Keratinocyte (primary cell): ENCODE data around the gene EIF4G2. TPM values are rescaled to one million over a fixed set of nuclear protein-coding genes. Genes with fewer than 3 reads are reported as not detected.

Experiments
- DNase-seq: peaks from one replicate; pipeline ENCODE4 v3.0.0-alpha.2; 2011; ENCODE audit warnings: low read depth, missing footprints, low spot score
- FAIRE-seq: peaks from 2 replicates; lab custom pipeline; 2011; peaks lifted over from hg19 to GRCh38; lab: Jason Lieb, UNC
- H2AFZ ChIP-seq: 2 replicates; pipeline ENCODE4 v1.6.0; 2012; ENCODE audit warnings: low read length, control low read depth, inconsistent platforms; ENCODE audit not compliant: control insufficient read depth
- H3K27ac ChIP-seq: 2 replicates; pipeline ENCODE4 v1.5.1; 2011; ENCODE audit warnings: low read length; ENCODE audit not compliant: control insufficient read depth, insufficient read depth
- H3K27me3 ChIP-seq: 3 replicates; pipeline ENCODE4 v1.6.0; 2011; ENCODE audit warnings: low read length; ENCODE audit not compliant: control insufficient read depth, insufficient read depth; ENCODE audit errors: extremely low read depth
- H3K36me3 ChIP-seq, 2 experiments: 2 replicates in 1 of 2; 3 replicates in 1 of 2; pipeline ENCODE4 v1.5.1; 2011; ENCODE audit warnings: low read length in 2 of 2, mild to moderate bottlenecking in 1 of 2; ENCODE audit not compliant: control insufficient read depth in 2 of 2, insufficient read depth in 2 of 2; ENCODE audit errors: extremely low read depth in 1 of 2
- H3K4me1 ChIP-seq: 3 replicates; pipeline ENCODE4 v1.5.1; 2011; ENCODE audit warnings: low read length; ENCODE audit not compliant: control insufficient read depth, insufficient read depth; ENCODE audit errors: extremely low read depth
- H3K4me2 ChIP-seq: 3 replicates; pipeline ENCODE4 v1.6.0; 2011; ENCODE audit warnings: low read depth, low read length; ENCODE audit not compliant: control insufficient read depth, insufficient read depth; ENCODE audit errors: extremely low read depth
- H3K4me3 ChIP-seq, 3 experiments: fragments of 200-600 bp in 1 of 3; sonication (generic) in 1 of 3; 2 replicates in 2 of 3; 3 replicates in 1 of 3; pipeline ENCODE4 v1.5.1; 2011 to 2016; ENCODE audit warnings: low read length in 3 of 3, mild to moderate bottlenecking in 3 of 3, control low read depth in 2 of 3, inconsistent platforms in 1 of 3, low read depth in 1 of 3, mixed read lengths in 1 of 3, mixed run types in 1 of 3, moderate library complexity in 1 of 3; ENCODE audit not compliant: control insufficient read depth in 2 of 3, insufficient read depth in 2 of 3; ENCODE audit errors: extremely low read depth in 1 of 3
- H3K79me2 ChIP-seq: 2 replicates; pipeline ENCODE4 v1.6.0; 2012; ENCODE audit warnings: low read length; ENCODE audit not compliant: control insufficient read depth, insufficient read depth
- H3K9ac ChIP-seq: 3 replicates; pipeline ENCODE4 v1.6.0; 2011; ENCODE audit warnings: low read length; ENCODE audit not compliant: control insufficient read depth, insufficient read depth; ENCODE audit errors: extremely low read depth
- H3K9me1 ChIP-seq: 3 replicates; pipeline ENCODE4 v1.6.0; 2011; ENCODE audit warnings: low read length; ENCODE audit not compliant: control insufficient read depth, insufficient read depth; ENCODE audit errors: extremely low read depth
- H3K9me3 ChIP-seq: 2 replicates; pipeline ENCODE4 v1.5.1; 2012; ENCODE audit warnings: low read depth, low read length; ENCODE audit not compliant: control insufficient read depth
- H4K20me1 ChIP-seq: 3 replicates; pipeline ENCODE4 v1.6.0; 2011; ENCODE audit warnings: low read length; ENCODE audit not compliant: control insufficient read depth, insufficient read depth; ENCODE audit errors: extremely low read depth
- CTCF ChIP-seq, 3 experiments: IDR thresholded peaks in 1 of 3; conservative IDR thresholded peaks in 1 of 3; optimal IDR thresholded peaks in 1 of 3; 2 replicates in 2 of 3; 3 replicates in 1 of 3; pipeline versions ENCODE3 to v1.5.1; 2011; ENCODE audit warnings: low read length in 3 of 3, mild to moderate bottlenecking in 3 of 3, moderate library complexity in 2 of 3, control low read depth in 1 of 3, inconsistent platforms in 1 of 3; ENCODE audit not compliant: insufficient read depth in 2 of 3; ENCODE audit errors: extremely low read depth in 1 of 3
- EZH2 ChIP-seq: IDR thresholded peaks from one replicate; pipeline ENCODE4 v1.6.1; 2012; ENCODE audit warnings: inconsistent platforms, mild to moderate bottlenecking, low read length, moderate library complexity
- dilution Hi-C: fragments of 300-500 bp; cut with MboI; formaldehyde crosslinking; loops from one replicate; pipeline ENCODE4 v1.7.0; 2020; ENCODE audit warnings: low sequenced_read_pairs; ENCODE audit not compliant: extremely low pct_ligation_motif_present
- polyA plus RNA-seq, 5 experiments: library from polyadenylated mRNA; depleted of rRNA in 3 of 5; stranded (reverse) in 3 of 5; stranded (forward) in 1 of 5; unstranded in 1 of 5; fragments of >200 nt; gene quantifications; 1 replicate in 1 of 5; 2 replicates in 3 of 5; 3 replicates in 1 of 5; pipeline versions ENCODE4 v1.2.1 to v1.2.3, GENCODE V29; 2011 to 2012; ENCODE audit warnings: missing spikeins in 2 of 5, low read depth in 1 of 5, low replicate concordance in 1 of 5

The EIF4G2 gene
- polyA plus RNA-seq, 1 donor (not counting 4 experiments of a cell fraction or from before 2014, with no cell fraction given): 643 TPM

GRCh38 chr11:10761085-10761698 lies 47.5 kb downstream of the EIF4G2 start:
- peaks cover 21% of the 10 kb centered on the region in 2 experiments for H3K36me3 ChIP-seq
- TF ChIP-seq CTCF (optimal IDR thresholded peaks at IDR 0.05 in 1 of 3, IDR thresholded peaks at IDR 0.05 in 1 of 3, conservative IDR thresholded peaks at IDR 0.05 in 1 of 3; ENCODE audit: extremely low read depth in 1 of 3, insufficient read depth in 2 of 3, low read length in 3 of 3): no peak
- no peak for TF ChIP-seq EZH2
- H3K27me3 ChIP-seq: no peaks in the 10 kb centered on the region
- no peaks in the 10 kb centered on the region for H3K4me1 ChIP-seq
- H4K20me1 ChIP-seq: no peaks in the 10 kb centered on the region
- no peaks in the 10 kb centered on the region for H3K9me3 ChIP-seq
- FAIRE-seq (no peak), DNase-seq (no peak)
- dilution Hi-C loops: no loop called here
- no peak overlapping the region for H2AFZ ChIP-seq
- H3K9ac ChIP-seq: no peak overlapping the region
- no peaks in the 10 kb centered on the region for H3K9me1 ChIP-seq
- H3K79me2 ChIP-seq: no peaks in the 10 kb centered on the region
- no peak overlapping the region for H3K27ac ChIP-seq
- H3K4me2 ChIP-seq: no peak overlapping the region
- no peak overlapping the region for H3K4me3 ChIP-seq

- Histone ChIP-seq H3K27me3 (no peaks in the 10 kb centered on the region), H3K9me3 (no peaks in the 10 kb centered on the region), H3K4me3 (no peak overlapping the region), H3K9me1 (no peaks in the 10 kb centered on the region), H3K79me2 (peaks cover under 1% of the 10 kb centered on the region), H3K36me3 (peaks cover 18 to 27% of the 10 kb centered on the region in 2 experiments), H3K4me1 (no peaks in the 10 kb centered on the region), H3K4me2 (no peak overlapping the region), H2AFZ (no peak overlapping the region), H3K9ac (no peak overlapping the region), H3K27ac (no peak overlapping the region), H4K20me1 (no peaks in the 10 kb centered on the region)
- DNase-seq (no peak), FAIRE-seq (no peak)
- no peak for TF ChIP-seq EZH2
- peak in 1 of 3 experiments; percentile 31 for TF ChIP-seq CTCF (optimal IDR thresholded peaks at IDR 0.05 in 1 of 3, IDR thresholded peaks at IDR 0.05 in 1 of 3, conservative IDR thresholded peaks at IDR 0.05 in 1 of 3; ENCODE audit: extremely low read depth in 1 of 3, insufficient read depth in 2 of 3, low read length in 3 of 3)
- dilution Hi-C loops: no loop called here
These were observed 49.8 kb downstream of the EIF4G2 start for GRCh38 chr11:10758957-10759356.
